ENCODE results near the gene SMYD3. TPM values are rescaled to one million over a fixed set of nuclear protein-coding genes. Genes with fewer than 3 reads are reported as not detected.

Gene SMYD3
- total RNA-seq, 1 experiment from 2014 or later: 25.5 TPM

DNA sequence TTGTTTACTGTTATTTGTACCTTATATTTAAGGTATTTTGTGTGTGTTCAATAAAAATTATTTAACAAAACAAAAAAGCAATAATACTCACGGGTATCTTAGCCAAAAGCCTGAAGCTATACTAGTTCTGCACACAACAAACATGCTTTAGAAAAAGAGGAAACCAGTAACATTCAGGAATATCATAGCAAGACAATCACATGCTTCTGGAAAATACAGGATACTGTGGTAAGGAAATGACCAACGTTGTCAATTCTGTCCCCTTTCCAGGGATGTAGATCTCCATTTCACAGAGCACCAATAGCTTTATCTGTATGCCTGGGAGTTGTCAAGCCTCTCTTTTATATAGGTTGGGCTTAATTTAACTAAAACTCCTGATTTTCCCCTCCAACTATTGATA lies 288.4 kb downstream of the SMYD3 start:
- Histone ChIP-seq H3K79me1 (ENCODE audit: insufficient read depth, low read depth, low read length, poor library complexity, severe bottlenecking) (no peaks in the 10 kb centered on the region), H2BK12ac (ENCODE audit: insufficient read length, low read depth, low read length) (no peak overlapping the region), H2AFZ (ENCODE audit: low read length) (no peak overlapping the region), H3K14ac (ENCODE audit: insufficient read depth, low read length) (no peak overlapping the region), H3K79me2 (ENCODE audit: insufficient read depth, low read length) (no peaks in the 10 kb centered on the region), H4K5ac (ENCODE audit: insufficient read length, low read depth, low read length) (no peak overlapping the region), H3K27me3 (ENCODE audit: insufficient read depth, low read length) (no peaks in the 10 kb centered on the region), H3K4ac (ENCODE audit: low read depth, low read length) (no peak overlapping the region), H3K4me1 (ENCODE audit: insufficient read depth, low read length) (no peaks in the 10 kb centered on the region; the same call in none of the 2 replicates), H2BK120ac (ENCODE audit: low read depth, low read length, poor library complexity, severe bottlenecking) (no peak overlapping the region), H3K9ac (ENCODE audit: extremely low read depth, insufficient read length, low read length) (no peak overlapping the region), H2BK15ac (ENCODE audit: low read depth, low read length) (no peak overlapping the region), H3K18ac (ENCODE audit: insufficient read length, low read depth, low read length) (no peak overlapping the region), H3K23ac (ENCODE audit: insufficient read length, low read depth, low read length) (no peak overlapping the region), H2BK5ac (ENCODE audit: insufficient read length, low read length) (no peak overlapping the region), H3K27ac (ENCODE audit: insufficient read length, low read depth, low read length) (no peak overlapping the region), H3K4me2 (ENCODE audit: insufficient read depth, insufficient read length, low read length) (no peak overlapping the region), H3K23me2 (ENCODE audit: insufficient read length, low read depth, low read length, poor library complexity, severe bottlenecking) (no peaks in the 10 kb centered on the region), H4K8ac (replicated peaks; ENCODE audit: insufficient read length, low read depth, low read length) (no peak overlapping the region), H4K91ac (ENCODE audit: insufficient read length, low read depth, low read length) (no peak overlapping the region), H4K20me1 (ENCODE audit: control insufficient read depth, insufficient read depth, insufficient read length) (no peaks in the 10 kb centered on the region), H3K9me3 (ENCODE audit: control insufficient read depth, low read depth, low read length) (no peaks in the 10 kb centered on the region), H2AK5ac (ENCODE audit: insufficient read length, low read length) (no peak overlapping the region), H2BK20ac (ENCODE audit: low read depth, low read length, poor library complexity, severe bottlenecking) (no peak overlapping the region), H3T11ph (ENCODE audit: low read length) (no peak overlapping the region), H3K56ac (ENCODE audit: insufficient read length, low read depth, low read length) (no peak overlapping the region)
- TF ChIP-seq, protein P1, sequence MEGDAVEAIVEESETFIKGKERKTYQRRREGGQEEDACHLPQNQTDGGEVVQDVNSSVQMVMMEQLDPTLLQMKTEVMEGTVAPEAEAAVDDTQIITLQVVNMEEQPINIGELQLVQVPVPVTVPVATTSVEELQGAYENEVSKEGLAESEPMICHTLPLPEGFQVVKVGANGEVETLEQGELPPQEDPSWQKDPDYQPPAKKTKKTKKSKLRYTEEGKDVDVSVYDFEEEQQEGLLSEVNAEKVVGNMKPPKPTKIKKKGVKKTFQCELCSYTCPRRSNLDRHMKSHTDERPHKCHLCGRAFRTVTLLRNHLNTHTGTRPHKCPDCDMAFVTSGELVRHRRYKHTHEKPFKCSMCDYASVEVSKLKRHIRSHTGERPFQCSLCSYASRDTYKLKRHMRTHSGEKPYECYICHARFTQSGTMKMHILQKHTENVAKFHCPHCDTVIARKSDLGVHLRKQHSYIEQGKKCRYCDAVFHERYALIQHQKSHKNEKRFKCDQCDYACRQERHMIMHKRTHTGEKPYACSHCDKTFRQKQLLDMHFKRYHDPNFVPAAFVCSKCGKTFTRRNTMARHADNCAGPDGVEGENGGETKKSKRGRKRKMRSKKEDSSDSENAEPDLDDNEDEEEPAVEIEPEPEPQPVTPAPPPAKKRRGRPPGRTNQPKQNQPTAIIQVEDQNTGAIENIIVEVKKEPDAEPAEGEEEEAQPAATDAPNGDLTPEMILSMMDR (conservative IDR thresholded peaks at IDR 0.05): no peak
- Mint-ChIP-seq H3K4me1 (peaks cover 14 to 15% of the 10 kb centered on the region in 2 experiments), H3K9me3 (peaks cover 7 to 8% of the 10 kb centered on the region in 2 experiments; a peak in 4 of 5 replicates), H3K27ac (no peak overlapping the region), H3K36me3 (ENCODE audit: insufficient read depth in 1 of 3, low read depth in 3 of 3) (peaks cover 0 to 9% (median 6%) of the 10 kb centered on the region in 3 experiments; a peak in 5 of 7 replicates), H3K4me3 (no peak overlapping the region), H3K27me3 (ENCODE audit: low read depth) (no peaks in the 10 kb centered on the region)
- WGBS (ENCODE audit: extremely low coverage, insufficient read length, low lambda C conversion rate): no CpG with 5 or more reads among the region's 2 CpGs
- DNase-seq: no peak

Data from H9 (cell line).